ENCODE data around the gene EVI2B. TPM values are rescaled to one million over a fixed set of nuclear protein-coding genes. Genes with fewer than 3 reads are reported as not detected.
A peak's percentile ranks its signal among the peaks of the same experiment; 100 is the strongest.
"Not testable (repeated sequence)": the region's sequence is repeated elsewhere in the genome, so short reads cannot be mapped to it uniquely, and the experiment has no call there.

Gene EVI2B
- total and polyA plus RNA-seq, 2 donors from 2014 or later = 2.0 to 16.5 TPM

DNA sequence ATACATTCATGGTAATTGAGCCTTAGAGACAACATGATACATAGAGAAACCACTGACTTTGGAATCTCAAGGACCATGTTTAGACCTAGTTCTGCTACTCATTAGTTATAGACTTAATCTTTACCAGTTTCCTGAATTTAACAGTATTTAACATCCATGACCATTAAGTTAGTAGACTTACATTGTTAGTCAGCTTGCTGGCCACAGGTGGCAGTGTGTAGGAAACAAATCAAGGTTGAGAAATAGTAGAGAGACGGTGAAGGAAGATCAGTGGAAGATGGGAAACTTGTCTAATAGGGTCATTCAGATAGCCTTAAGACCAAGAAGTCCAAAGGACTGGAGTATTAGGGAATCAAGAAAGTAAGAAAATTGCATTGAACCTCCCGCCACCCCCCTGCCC, 47.8 kb downstream of the EVI2B start:
- intact Hi-C loops (cut with DNase I) = no loop called here
- H3K36me3 ChIP-seq (ENCODE audit: control insufficient read depth in 2 of 3, insufficient read depth in 3 of 3, low read length in 3 of 3) = peaks cover 0 to 8% (median 4%) of the 10 kb centered on the region in 3 donors
- TF ChIP-seq, protein P1, sequence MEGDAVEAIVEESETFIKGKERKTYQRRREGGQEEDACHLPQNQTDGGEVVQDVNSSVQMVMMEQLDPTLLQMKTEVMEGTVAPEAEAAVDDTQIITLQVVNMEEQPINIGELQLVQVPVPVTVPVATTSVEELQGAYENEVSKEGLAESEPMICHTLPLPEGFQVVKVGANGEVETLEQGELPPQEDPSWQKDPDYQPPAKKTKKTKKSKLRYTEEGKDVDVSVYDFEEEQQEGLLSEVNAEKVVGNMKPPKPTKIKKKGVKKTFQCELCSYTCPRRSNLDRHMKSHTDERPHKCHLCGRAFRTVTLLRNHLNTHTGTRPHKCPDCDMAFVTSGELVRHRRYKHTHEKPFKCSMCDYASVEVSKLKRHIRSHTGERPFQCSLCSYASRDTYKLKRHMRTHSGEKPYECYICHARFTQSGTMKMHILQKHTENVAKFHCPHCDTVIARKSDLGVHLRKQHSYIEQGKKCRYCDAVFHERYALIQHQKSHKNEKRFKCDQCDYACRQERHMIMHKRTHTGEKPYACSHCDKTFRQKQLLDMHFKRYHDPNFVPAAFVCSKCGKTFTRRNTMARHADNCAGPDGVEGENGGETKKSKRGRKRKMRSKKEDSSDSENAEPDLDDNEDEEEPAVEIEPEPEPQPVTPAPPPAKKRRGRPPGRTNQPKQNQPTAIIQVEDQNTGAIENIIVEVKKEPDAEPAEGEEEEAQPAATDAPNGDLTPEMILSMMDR (IDR thresholded peaks at IDR 0.05; ENCODE audit: borderline replicate concordance, extremely low read depth, insufficient read depth) = peak; percentile 1
- no peaks in the 10 kb centered on the region for H3K27me3 ChIP-seq (ENCODE audit: control insufficient read depth, insufficient read depth, low read length)
- peaks cover 0 to 7% (median 5%) of the 10 kb centered on the region in 3 donors for H3K4me1 ChIP-seq (ENCODE audit: control insufficient read depth in 2 of 3, insufficient read depth in 2 of 3, low read depth in 1 of 3, low read length in 3 of 3)
- H3K9ac ChIP-seq (ENCODE audit: low read length in 3 of 3) = no peak overlapping the region
- no peaks in the 10 kb centered on the region for H3K9me3 ChIP-seq (ENCODE audit: control insufficient read depth in 2 of 3, insufficient read depth in 1 of 3, low read length in 3 of 3)
- H3K4me3 ChIP-seq (ENCODE audit: low read length in 3 of 3) = no peak overlapping the region
- no peak overlapping the region for H3K27ac ChIP-seq (ENCODE audit: low read depth in 2 of 2, low read length in 2 of 2)
- DNase-seq (no peak), FAIRE-seq (no peak)

DNA sequence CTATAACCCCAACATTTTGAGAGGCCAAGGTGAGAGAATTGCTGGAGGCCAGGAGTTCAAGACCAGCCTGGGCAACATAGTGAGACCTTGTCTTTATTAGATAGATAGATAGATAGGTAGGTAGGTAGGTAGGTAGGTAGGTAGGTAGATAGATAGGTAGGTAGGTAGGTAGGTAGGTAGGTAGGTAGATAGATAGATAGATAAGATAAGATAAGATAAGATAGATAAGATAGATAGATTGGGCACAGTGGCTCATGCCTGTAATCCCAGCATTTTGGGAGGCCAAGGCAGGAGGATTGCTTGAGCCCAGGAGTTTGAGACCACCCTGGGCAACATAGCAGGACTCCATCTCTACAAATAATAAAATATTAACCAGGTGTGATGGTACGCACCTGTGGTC, 50.9 kb downstream of the EVI2B start:
- FAIRE-seq; H3K4me3 ChIP-seq (ENCODE audit: low read length in 3 of 3); H3K9me3 ChIP-seq (ENCODE audit: control insufficient read depth in 2 of 3, insufficient read depth in 1 of 3, low read length in 3 of 3); intact Hi-C loops (cut with DNase I); H3K27me3 ChIP-seq (ENCODE audit: control insufficient read depth, insufficient read depth, low read length); H3K4me1 ChIP-seq (ENCODE audit: control insufficient read depth in 2 of 3, insufficient read depth in 2 of 3, low read depth in 1 of 3, low read length in 3 of 3); H3K9ac ChIP-seq (ENCODE audit: low read length in 3 of 3); H3K27ac ChIP-seq (ENCODE audit: low read depth in 2 of 2, low read length in 2 of 2); DNase-seq: not testable (repeated sequence)
- peaks cover 5 to 11% (median 9%) of the 10 kb centered on the region in 3 donors for H3K36me3 ChIP-seq (ENCODE audit: control insufficient read depth in 2 of 3, insufficient read depth in 3 of 3, low read length in 3 of 3)

DNA sequence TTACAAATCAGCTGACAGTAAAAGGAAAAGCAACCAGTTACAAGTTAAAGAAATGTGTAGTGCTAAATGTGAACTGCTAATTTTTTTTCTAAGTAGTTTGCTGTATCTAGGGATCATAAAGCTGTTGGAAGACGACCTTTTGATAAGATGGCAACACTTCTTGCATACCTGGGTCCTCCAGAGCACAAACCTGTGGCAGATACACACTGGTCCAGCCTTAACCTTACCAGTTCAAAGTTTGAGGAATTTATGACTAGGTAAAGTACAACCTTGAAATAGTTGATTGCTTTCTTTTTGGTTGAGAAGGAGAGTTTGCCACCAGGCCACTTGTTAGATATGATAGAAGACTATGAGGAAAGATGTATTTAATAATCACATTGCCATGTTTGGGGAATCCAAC, 52.3 kb downstream of the EVI2B start:
- FAIRE-seq (no peak), DNase-seq (no peak)
- Histone ChIP-seq H3K27me3 (ENCODE audit: control insufficient read depth, insufficient read depth, low read length) (no peaks in the 10 kb centered on the region), H3K36me3 (ENCODE audit: control insufficient read depth in 2 of 3, insufficient read depth in 3 of 3, low read length in 3 of 3) (peaks cover 5 to 11% (median 9%) of the 10 kb centered on the region in 3 donors), H3K4me3 (ENCODE audit: low read length in 3 of 3) (no peak overlapping the region), H3K9ac (ENCODE audit: low read length in 3 of 3) (no peak overlapping the region), H3K9me3 (ENCODE audit: control insufficient read depth in 2 of 3, insufficient read depth in 1 of 3, low read length in 3 of 3) (no peaks in the 10 kb centered on the region), H3K4me1 (ENCODE audit: control insufficient read depth in 2 of 3, insufficient read depth in 2 of 3, low read depth in 1 of 3, low read length in 3 of 3) (no peaks in the 10 kb centered on the region), H3K27ac (ENCODE audit: low read depth in 2 of 2, low read length in 2 of 2) (no peak overlapping the region)
- TF ChIP-seq, protein P1 (IDR thresholded peaks at IDR 0.05; ENCODE audit: borderline replicate concordance, extremely low read depth, insufficient read depth) = no peak
- intact Hi-C loops (cut with DNase I) = no loop called here

DNA sequence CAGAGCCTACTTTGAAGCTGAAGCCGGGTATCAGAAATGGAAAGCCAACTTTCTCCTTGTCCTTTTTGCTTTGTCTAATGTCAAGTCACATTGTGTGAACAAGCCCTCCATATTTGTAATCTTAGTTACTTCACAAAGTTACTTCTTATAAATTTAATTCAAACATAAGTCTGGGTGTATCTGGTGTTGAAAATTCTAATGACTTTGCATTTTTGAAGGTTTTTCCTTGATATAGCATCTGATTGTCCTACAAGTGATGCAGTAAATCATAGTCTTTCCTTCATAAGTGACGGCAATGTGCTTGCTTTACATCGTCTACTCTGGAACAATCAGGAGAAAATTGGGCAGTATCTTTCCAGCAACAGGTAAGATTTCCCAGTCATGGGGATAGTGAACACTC, 53.7 kb downstream of the EVI2B start:
- H3K9ac ChIP-seq (ENCODE audit: low read length in 3 of 3) = no peak overlapping the region
- H3K4me1 ChIP-seq (ENCODE audit: control insufficient read depth in 2 of 3, insufficient read depth in 2 of 3, low read depth in 1 of 3, low read length in 3 of 3) = no peaks in the 10 kb centered on the region
- H3K27me3 ChIP-seq (ENCODE audit: control insufficient read depth, insufficient read depth, low read length) = no peaks in the 10 kb centered on the region
- TF ChIP-seq, protein P1 (IDR thresholded peaks at IDR 0.05; ENCODE audit: borderline replicate concordance, extremely low read depth, insufficient read depth) = no peak
- no peak for FAIRE-seq
- intact Hi-C loops (cut with DNase I) = no loop called here
- DNase-seq = no peak
- H3K9me3 ChIP-seq (ENCODE audit: control insufficient read depth in 2 of 3, insufficient read depth in 1 of 3, low read length in 3 of 3) = no peaks in the 10 kb centered on the region
- H3K36me3 ChIP-seq (ENCODE audit: control insufficient read depth in 2 of 3, insufficient read depth in 3 of 3, low read length in 3 of 3) = peaks cover 5 to 6% (median 6%) of the 10 kb centered on the region in 3 donors
- no peak overlapping the region for H3K27ac ChIP-seq (ENCODE audit: low read depth in 2 of 2, low read length in 2 of 2)
- no peak overlapping the region for H3K4me3 ChIP-seq (ENCODE audit: low read length in 3 of 3)
